Measurements from ENCODE around the gene PIGP. TPM values are rescaled to one million over a fixed set of nuclear protein-coding genes. Genes with fewer than 3 reads are reported as not detected.

Gene PIGP
- total RNA-seq, 3 donors from 2014 or later (not counting 1 experiment from before 2014, with no cell fraction given) = 6.5 to 10.4 (median 8.5) TPM

GRCh38 chr21:37077403-37077802, 4.5 kb upstream of the PIGP start:
- intact Hi-C loops (cut with micrococcal nuclease) = loop anchor here (10.0 kb wide), 1 partner anchor 147 kb away; no protein-coding TSS in a partner anchor
- Mint-ChIP-seq H3K27ac (peak overlapping the region; percentile 3 to 32), H3K36me3 (no peaks in the 10 kb centered on the region), H3K4me1 (peaks cover 10 to 27% of the 10 kb centered on the region in 2 donors), H3K27me3 (ENCODE audit: low read depth in 2 of 2) (no peaks in the 10 kb centered on the region), H3K4me3 (no peak overlapping the region), H3K9me3 (no peaks in the 10 kb centered on the region)
- no peak for TF ChIP-seq CTCF (IDR thresholded peaks at IDR 0.05)
- 60% methylated on average over 1 of the region's 1 CpG for WGBS (ENCODE audit: insufficient coverage)
- Histone ChIP-seq H3K9me3 (ENCODE audit: control insufficient read depth, insufficient read depth, low read length) (no peaks in the 10 kb centered on the region), H3K36me3 (ENCODE audit: control insufficient read depth, insufficient read depth, low read length) (no peaks in the 10 kb centered on the region), H3K4me3 (ENCODE audit: low read length) (no peak overlapping the region), H3K27ac (ENCODE audit: low read length) (no peak overlapping the region), H3K4me1 (ENCODE audit: control insufficient read depth, insufficient read depth, low read length) (peaks cover 9% of the 10 kb centered on the region), H3K27me3 (ENCODE audit: control insufficient read depth, insufficient read depth, low read length) (no peaks in the 10 kb centered on the region)
- DNase-seq = no peak
- no peak for ATAC-seq

- intact Hi-C loops (cut with micrococcal nuclease) = loop anchor here (10.0 kb wide), 1 partner anchor 149 kb away; no protein-coding TSS in a partner anchor
- no peak for ATAC-seq
- Mint-ChIP-seq H3K4me1 (peaks cover 20 to 39% of the 10 kb centered on the region in 2 donors), H3K9me3 (no peaks in the 10 kb centered on the region), H3K4me3 (peak overlapping the region; percentile 42), H3K27ac (peak overlapping the region in 1 of 2 donors; percentile 93), H3K27me3 (ENCODE audit: low read depth in 2 of 2) (no peaks in the 10 kb centered on the region), H3K36me3 (no peaks in the 10 kb centered on the region)
- Histone ChIP-seq H3K9me3 (ENCODE audit: control insufficient read depth, insufficient read depth, low read length) (no peaks in the 10 kb centered on the region), H3K27ac (ENCODE audit: low read length) (no peak overlapping the region), H3K36me3 (ENCODE audit: control insufficient read depth, insufficient read depth, low read length) (no peaks in the 10 kb centered on the region), H3K4me1 (ENCODE audit: control insufficient read depth, insufficient read depth, low read length) (peaks cover 17% of the 10 kb centered on the region), H3K27me3 (ENCODE audit: control insufficient read depth, insufficient read depth, low read length) (no peaks in the 10 kb centered on the region), H3K4me3 (ENCODE audit: low read length) (no peak overlapping the region)
- TF ChIP-seq CTCF (IDR thresholded peaks at IDR 0.05) = no peak
- DNase-seq = no peak
- WGBS (ENCODE audit: insufficient coverage) = 100% methylated on average over 4 of the region's 4 CpGs
Measured at GRCh38 chr21:37076087-37076850, 3.4 kb upstream of the PIGP start.

DNA sequence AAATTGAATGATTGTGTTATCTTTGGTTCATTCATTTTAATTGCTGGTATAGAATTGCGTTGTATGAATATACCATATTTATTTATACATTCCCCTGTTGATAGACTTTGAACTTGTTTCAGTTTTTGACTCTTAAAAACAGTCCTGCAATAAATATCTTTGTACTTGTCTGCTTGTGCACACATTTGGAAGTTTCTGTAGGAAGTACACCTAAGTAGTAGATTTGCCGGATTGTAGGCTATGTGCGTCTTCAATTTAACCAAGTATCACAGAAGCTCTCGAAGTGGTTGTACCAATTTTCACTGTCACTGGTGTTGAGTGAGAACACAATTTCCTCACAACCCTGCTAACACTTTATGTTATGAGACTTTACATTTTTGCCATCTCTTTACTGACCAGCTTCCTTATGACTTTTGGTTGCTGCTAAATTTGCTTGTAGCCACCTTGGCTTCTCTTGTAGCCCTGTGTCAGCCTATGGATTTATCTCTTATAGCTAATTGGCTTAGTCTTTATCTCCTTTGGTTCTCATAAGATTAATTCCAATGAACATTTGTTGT, 2.4 kb upstream of the PIGP start:
- Mint-ChIP-seq H3K4me3 (peak overlapping the region; percentile 97), H3K9me3 (no peaks in the 10 kb centered on the region), H3K36me3 (no peaks in the 10 kb centered on the region), H3K4me1 (peaks cover 24 to 43% of the 10 kb centered on the region in 2 donors), H3K27ac (peak overlapping the region; percentile 35 to 93), H3K27me3 (ENCODE audit: low read depth in 2 of 2) (no peaks in the 10 kb centered on the region)
- ATAC-seq = no peak
- TF ChIP-seq CTCF (IDR thresholded peaks at IDR 0.05) = no peak
- no peak for DNase-seq
- 100% methylated on average over 3 of the region's 4 CpGs for WGBS (ENCODE audit: insufficient coverage)
- Histone ChIP-seq H3K27ac (ENCODE audit: low read length) (no peak overlapping the region), H3K4me3 (ENCODE audit: low read length) (no peak overlapping the region), H3K4me1 (ENCODE audit: control insufficient read depth, insufficient read depth, low read length) (peaks cover 17% of the 10 kb centered on the region), H3K27me3 (ENCODE audit: control insufficient read depth, insufficient read depth, low read length) (no peaks in the 10 kb centered on the region), H3K36me3 (ENCODE audit: control insufficient read depth, insufficient read depth, low read length) (no peaks in the 10 kb centered on the region), H3K9me3 (ENCODE audit: control insufficient read depth, insufficient read depth, low read length) (no peaks in the 10 kb centered on the region)
- intact Hi-C loops (cut with micrococcal nuclease) = loop anchor here (10.0 kb wide), 1 partner anchor 150 kb away; no protein-coding TSS in a partner anchor

Measured in natural killer cell (primary cell).